OCI-LY7 (cell line): Measurements from ENCODE around the gene PAFAH1B1. TPM values are rescaled to one million over a fixed set of nuclear protein-coding genes. Genes with fewer than 3 reads are reported as not detected.
A peak's percentile ranks its signal among the peaks of the same experiment; 100 is the strongest.

ENCODE experiments used
- BruUV-seq: library from RNA; stranded (reverse); fragments of 400-500 nt; replicated peaks from 2 replicates; lab custom pipeline; 2021; lab: Mats Ljungman, UMichigan
- CTCF ChIA-PET: fragments of 300-600 bp; sonication (Branson Sonifier 250); formaldehyde crosslinking; loops from one replicate; lab custom pipeline; 2022; ENCODE audit warnings: antibody characterized with exemption; ENCODE audit not compliant: unreplicated experiment; lab: Charles Lee
- POLR2A ChIA-PET: fragments of 300-600 bp; sonication (Branson Sonifier 250); formaldehyde crosslinking; loops from one replicate; lab custom pipeline; 2022; ENCODE audit warnings: antibody characterized with exemption; lab: Charles Lee
- DNase-seq: peaks from one replicate; pipeline ENCODE4 v3.0.0-alpha.2; 2015; ENCODE audit warnings: low spot score
- H2AFZ ChIP-seq: fragments of 200-600 bp; sonication (generic), shearing (Covaris generic); 2 replicates; pipeline ENCODE4 v1.6.1; 2014; ENCODE audit warnings: mild to moderate bottlenecking, antibody characterized with exemption, low read length, moderate library complexity
- H3K27ac ChIP-seq: fragments of 200-600 bp; sonication (generic); 2 replicates; pipeline ENCODE4 v1.5.1; 2014; ENCODE audit warnings: mixed run types, low read depth, mild to moderate bottlenecking, moderate library complexity, low read length, inconsistent platforms; ENCODE audit not compliant: poor library complexity, severe bottlenecking
- H3K36me3 ChIP-seq: fragments of 200-600 bp; sonication (generic); 2 replicates; pipeline ENCODE4 v1.6.1; 2014; ENCODE audit warnings: mild to moderate bottlenecking, antibody characterized with exemption, low read length, moderate library complexity, mixed read lengths; ENCODE audit not compliant: insufficient read depth
- H3K4me1 ChIP-seq: fragments of 200-600 bp; sonication (generic); 2 replicates; pipeline ENCODE4 v1.5.1; 2014; ENCODE audit warnings: mild to moderate bottlenecking, low read length; ENCODE audit not compliant: insufficient read depth, poor library complexity, severe bottlenecking
- H3K4me2 ChIP-seq: fragments of 200-600 bp; sonication (generic); 2 replicates; pipeline ENCODE4 v1.6.1; 2014; ENCODE audit warnings: mild to moderate bottlenecking, low read length
- H3K4me3 ChIP-seq: fragments of 200-600 bp; sonication (generic); 2 replicates; pipeline ENCODE4 v1.5.1; 2014; ENCODE audit warnings: mild to moderate bottlenecking, low read depth, low read length; ENCODE audit not compliant: poor library complexity, severe bottlenecking
- H3K79me2 ChIP-seq: fragments of 200-600 bp; sonication (generic); 2 replicates; pipeline ENCODE4 v1.6.1; 2016; ENCODE audit warnings: low read depth, mild to moderate bottlenecking, low read length, moderate library complexity, mixed read lengths; ENCODE audit not compliant: insufficient read depth
- H3K9me2 ChIP-seq: fragments of 200-600 bp; sonication (generic); 2 replicates; pipeline ENCODE4 v1.6.1; 2016; ENCODE audit warnings: mild to moderate bottlenecking, low read length, mixed read lengths; ENCODE audit not compliant: insufficient read depth
- H3K9me3 ChIP-seq: fragments of 200-600 bp; sonication (generic); 2 replicates; pipeline ENCODE4 v1.6.1; 2014; ENCODE audit warnings: mild to moderate bottlenecking, mixed run types, low read length, mixed read lengths
- H4K20me1 ChIP-seq: fragments of 200-600 bp; sonication (generic); 2 replicates; pipeline ENCODE4 v1.6.1; 2014; ENCODE audit warnings: mild to moderate bottlenecking, antibody characterized with exemption, low read length, moderate library complexity, mixed read lengths; ENCODE audit not compliant: insufficient read depth
- CTCF ChIP-seq: fragments of 200-600 bp; sonication (generic); conservative IDR thresholded peaks from 2 replicates; pipeline ENCODE4 v1.5.1; 2014; ENCODE audit warnings: mild to moderate bottlenecking, antibody characterized with exemption, low read length, moderate library complexity, mixed read lengths
- EZH2phosphoT487 ChIP-seq: fragments of 200-600 bp; sonication (generic); IDR thresholded peaks from 2 replicates; pipeline ENCODE4 v1.6.1; 2018; ENCODE audit warnings: low read depth, borderline replicate concordance, mild to moderate bottlenecking, mixed run types, antibody characterized with exemption, low read length, moderate library complexity, mixed read lengths
- intact Hi-C: fragments of 100-400 bp; cut with micrococcal nuclease; formaldehyde crosslinking; loops from one replicate; pipeline ENCODE4 v1.10.0; 2022; ENCODE audit not compliant: unreplicated experiment
- total RNA-seq, 2 experiments: library from RNA; depleted of rRNA in 1 of 2; stranded (reverse); fragments of >200 nt in 1 of 2; shearing (Covaris generic) in 1 of 2; gene quantifications; 2 replicates each; pipeline ENCODE4 v1.2.3, GENCODE V29; 2014 to 2022

The PAFAH1B1 gene
- total RNA-seq, 2 experiments from 2014 or later: 51.1 to 127 TPM

DNA sequence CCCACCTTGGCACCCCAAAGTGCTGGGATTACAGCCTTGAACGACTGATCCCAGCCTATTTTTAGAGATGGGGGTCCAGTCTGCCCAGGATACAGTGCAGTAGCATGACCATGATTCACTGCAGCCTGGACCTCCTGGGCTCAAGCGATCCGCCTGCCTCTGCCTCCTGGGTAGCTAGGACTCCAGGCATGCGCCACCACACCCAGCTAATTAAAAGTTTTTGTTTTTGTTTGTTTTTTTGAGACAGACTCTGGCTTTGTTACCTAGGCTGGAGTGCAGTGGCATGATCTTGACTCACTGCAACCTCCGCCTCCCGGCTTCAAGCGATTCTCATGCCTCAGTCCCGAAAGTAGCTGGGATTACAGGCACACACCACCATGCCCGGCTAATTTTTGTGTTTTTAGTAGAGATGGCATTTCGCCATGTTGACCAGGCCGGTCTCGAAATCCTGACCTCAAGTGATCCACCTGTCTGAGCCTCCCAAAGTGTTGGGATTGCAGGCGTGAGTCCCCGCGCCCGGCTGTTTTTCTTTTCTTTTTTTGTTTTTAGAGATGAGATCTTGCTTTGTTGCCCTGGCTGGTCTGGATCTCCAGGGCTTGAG, 2.3 kb upstream of the PAFAH1B1 start:
- no peaks in the 10 kb centered on the region for H3K9me2 ChIP-seq
- BruUV-seq: no TSS peak
- no peak overlapping the region for H3K4me2 ChIP-seq
- H3K36me3 ChIP-seq: peaks cover 7% of the 10 kb centered on the region; the same call in 1 of the 2 replicates
- TF ChIP-seq EZH2phosphoT487: no peak
- no peak for TF ChIP-seq CTCF
- H4K20me1 ChIP-seq: peaks cover 17% of the 10 kb centered on the region
- peaks cover 23% of the 10 kb centered on the region for H3K79me2 ChIP-seq
- no peak overlapping the region for H3K4me3 ChIP-seq
- ChIA-PET POLR2A (no interaction called here), CTCF (no interaction called here)
- H3K4me1 ChIP-seq: peaks cover 13% of the 10 kb centered on the region
- no peaks in the 10 kb centered on the region for H3K9me3 ChIP-seq
- H2AFZ ChIP-seq: no peak overlapping the region
- no peak overlapping the region for H3K27ac ChIP-seq
- DNase-seq: no peak
- intact Hi-C loops: loop anchor here (5.0 kb wide), 3 partner anchors 79 to 411 kb away; partner anchors contain the start of genes METTL16 and MNT

- peaks cover 2% of the 10 kb centered on the region; the same call in 1 of the 2 replicates for H3K9me3 ChIP-seq
- H3K27ac ChIP-seq: peak overlapping the region; percentile 80
- peaks cover 25% of the 10 kb centered on the region for H3K36me3 ChIP-seq
- DNase-seq: peak; percentile 81
- ChIA-PET CTCF (no interaction called here), POLR2A (interaction anchor here (0.6 to 1.2 kb wide), 2 partner anchors 258 to 1805 kb away, joined by 3 to 4 read pairs; partner anchors contain the start of gene TSR1)
- peaks cover 31% of the 10 kb centered on the region for H3K4me1 ChIP-seq
- peaks cover 31% of the 10 kb centered on the region for H4K20me1 ChIP-seq
- H2AFZ ChIP-seq: peak overlapping the region; percentile 23; the same call in 1 of the 2 replicates
- intact Hi-C loops: loop anchor here (2.0 to 5.0 kb wide), 4 partner anchors 81 to 408 kb away; partner anchors contain the start of genes METTL16 and MNT
- H3K79me2 ChIP-seq: peaks cover 52% of the 10 kb centered on the region
- H3K4me3 ChIP-seq: peak overlapping the region; percentile 91
- TF ChIP-seq EZH2phosphoT487 (no peak), CTCF (no peak)
- H3K9me2 ChIP-seq: no peaks in the 10 kb centered on the region
- peak overlapping the region; percentile 89 for H3K4me2 ChIP-seq
- no TSS peak for BruUV-seq
Measured at GRCh38 chr17:2593821-2594721, 617 bp downstream of the PAFAH1B1 start.
